B cell (primary cell): ENCODE measurements around the gene BBOX1. TPM values are rescaled to one million over a fixed set of nuclear protein-coding genes. Genes with fewer than 3 reads are reported as not detected.

Source experiments
- ATAC-seq: fragments of 200-7000 bp; cut with Tn5 transposase; one replicate; pipeline ENCODE4 v1.10.0; 2021; ENCODE audit warnings: low read depth, mild to moderate bottlenecking, moderate number of reproducible peaks, moderate library complexity
- CTCF ChIA-PET: fragments of 350-600 bp; sonication (Branson Sonifier 250); formaldehyde crosslinking; loops from one replicate; lab custom pipeline; 2021; ENCODE audit warnings: antibody characterized with exemption, inconsistent platforms; lab: Charles Lee
- POLR2A ChIA-PET: fragments of 350-600 bp; sonication (Branson Sonifier 250); formaldehyde crosslinking; loops from one replicate; lab custom pipeline; 2021; ENCODE audit warnings: antibody characterized with exemption; lab: Charles Lee
- DNase-seq: peaks from one replicate; pipeline ENCODE4 v3.0.0; 2013
- H2AFZ ChIP-seq: 2 replicates; pipeline ENCODE4 v1.6.1; 2012; ENCODE audit warnings: mild to moderate bottlenecking, low read depth, low read length; ENCODE audit not compliant: insufficient read depth, poor library complexity, severe bottlenecking
- H3K27ac ChIP-seq, 2 donors: 1 replicate in 1 of 2; 2 replicates in 1 of 2; pipeline ENCODE4 v1.5.1; 2012 to 2013; ENCODE audit warnings: low read length in 2 of 2, mild to moderate bottlenecking in 2 of 2, moderate library complexity in 1 of 2
- H3K27me3 ChIP-seq, 4 experiments: fragments of 200-600 bp in 1 of 4; sonication (generic) in 1 of 4; replicated peaks in 1 of 4; 1 replicate in 2 of 4; 2 replicates in 2 of 4; pipeline versions ENCODE4 v1.6.1 to v1.7.0; 2013 to 2016; ENCODE audit warnings: low read length in 3 of 4, mild to moderate bottlenecking in 2 of 4, mixed read lengths in 1 of 4, moderate library complexity in 1 of 4; ENCODE audit not compliant: insufficient read depth in 4 of 4, control insufficient read depth in 3 of 4; ENCODE audit errors: control extremely low read depth in 1 of 4
- H3K36me3 ChIP-seq, 2 experiments: replicated peaks in 1 of 2; 1 replicate in 1 of 2; 2 replicates in 1 of 2; pipeline versions ENCODE4 v1.6.1 to v1.7.1; 2013; ENCODE audit warnings: low read length in 1 of 2; ENCODE audit not compliant: insufficient read depth in 2 of 2, control insufficient read depth in 1 of 2; ENCODE audit errors: control extremely low read depth in 1 of 2, extremely low read depth in 1 of 2
- H3K4me1 ChIP-seq, 2 donors: fragments of 200-600 bp in 1 of 2; sonication (generic) in 1 of 2; 1 replicate in 1 of 2; 2 replicates in 1 of 2; pipeline versions ENCODE4 v1.5.1 to v1.6.1; 2013 to 2017; ENCODE audit warnings: low read length in 2 of 2; ENCODE audit not compliant: control insufficient read depth in 2 of 2, insufficient read depth in 2 of 2
- H3K4me2 ChIP-seq: replicated peaks from 2 replicates; pipeline ENCODE3; 2012; ENCODE audit warnings: mild to moderate bottlenecking, low read depth, low read length; ENCODE audit not compliant: poor library complexity, severe bottlenecking
- H3K4me3 ChIP-seq, 5 experiments: fragments of 200-600 bp in 1 of 5; sonication (generic) in 1 of 5; 1 replicate in 3 of 5; 2 replicates in 2 of 5; pipeline versions ENCODE4 v1.5.1 to v1.7.0; 2011 to 2016; ENCODE audit warnings: low read length in 4 of 5, mild to moderate bottlenecking in 4 of 5, low read depth in 2 of 5, control low read depth in 1 of 5, moderate library complexity in 1 of 5; ENCODE audit not compliant: insufficient read depth in 1 of 5; ENCODE audit errors: control extremely low read depth in 1 of 5, extremely low read depth in 1 of 5
- H3K79me2 ChIP-seq: fragments of 200-600 bp; sonication (generic); one replicate; pipeline ENCODE4 v1.6.0; 2016; ENCODE audit warnings: low read length; ENCODE audit not compliant: control insufficient read depth, insufficient read depth
- H3K9ac ChIP-seq: fragments of 200-600 bp; sonication (generic); 2 replicates; pipeline ENCODE4 v1.6.1; 2017; ENCODE audit warnings: mild to moderate bottlenecking, low read length, moderate library complexity
- H3K9me3 ChIP-seq, 3 donors: one replicate each; pipeline versions ENCODE4 v1.6.1 to v1.7.1; 2013; ENCODE audit warnings: low read length in 2 of 3; ENCODE audit not compliant: control insufficient read depth in 2 of 3, insufficient read depth in 1 of 3; ENCODE audit errors: control extremely low read depth in 1 of 3
- H4K20me1 ChIP-seq: 2 replicates; pipeline ENCODE4 v1.6.0; 2012; ENCODE audit warnings: mild to moderate bottlenecking, low read length; ENCODE audit not compliant: insufficient read depth, control insufficient read depth, poor library complexity, severe bottlenecking
- H3K27ac Mint-ChIP-seq: one replicate; pipeline ENCODE4 v1.8.0; 2021; ENCODE audit warnings: mixed read lengths
- H3K27me3 Mint-ChIP-seq: one replicate; pipeline ENCODE4 v1.8.0; 2021; ENCODE audit warnings: mixed read lengths
- H3K4me1 Mint-ChIP-seq: one replicate; pipeline ENCODE4 v1.8.0; 2021; ENCODE audit warnings: mixed read lengths
- H3K4me3 Mint-ChIP-seq: one replicate; pipeline ENCODE4 v1.8.0; 2021; ENCODE audit warnings: mixed read lengths
- H3K9me3 Mint-ChIP-seq: one replicate; pipeline ENCODE4 v1.8.0; 2022; ENCODE audit warnings: mixed read lengths; ENCODE audit not compliant: insufficient read depth
- EZH2 ChIP-seq: IDR thresholded peaks from 2 replicates; pipeline ENCODE4 v1.6.1; 2012; ENCODE audit warnings: borderline replicate concordance, low read depth, mild to moderate bottlenecking, moderate library complexity, low read length; ENCODE audit not compliant: insufficient read depth, poor library complexity, severe bottlenecking
- WGBS: methylation state at CpG from one replicate; pipeline ENCODE4 v1.1.5; 2013; ENCODE audit warnings: missing lambda C conversion rate; ENCODE audit not compliant: insufficient coverage; 5-methylcytosine and 5-hydroxymethylcytosine counted together
- intact Hi-C: fragments of 100-400 bp; cut with micrococcal nuclease; formaldehyde crosslinking; loops from one replicate; pipeline ENCODE4 v1.10.0; 2022
- polyA plus RNA-seq: library from polyadenylated mRNA; depleted of rRNA; stranded (reverse); fragments of >200 nt; gene quantifications from 2 replicates; pipeline ENCODE4 v1.2.3, GENCODE V29; 2012
- total RNA-seq, 2 donors: library from RNA; stranded (reverse); fragments of 120-200 nt in 1 of 2; gene quantifications; 1 replicate in 1 of 2; 2 replicates in 1 of 2; pipeline versions ENCODE4 v1.2.3 to v1.2.4, GENCODE V29; 2013 to 2022
- TF ChIP-seq, protein P1 (sequence below): fragments of 200-600 bp; IDR thresholded peaks from one replicate; pipeline ENCODE4 v1.8.0; 2022; ENCODE audit warnings: antibody characterized with exemption, mild to moderate bottlenecking

The BBOX1 gene
- total and polyA plus RNA-seq, 2 donors (not counting 1 experiment from before 2014, with no cell fraction given) = not detected

- Histone ChIP-seq H2AFZ (no peak overlapping the region), H3K27ac (no peak overlapping the region), H3K36me3 (no peaks in the 10 kb centered on the region), H3K4me3 (no peak overlapping the region), H3K9me3 (peaks cover 0 to 4% (median 0%) of the 10 kb centered on the region in 3 donors), H3K4me1 (no peaks in the 10 kb centered on the region), H4K20me1 (no peaks in the 10 kb centered on the region), H3K9ac (no peak overlapping the region), H3K27me3 (no peaks in the 10 kb centered on the region), H3K4me2 (no peak overlapping the region), H3K79me2 (no peaks in the 10 kb centered on the region)
- TF ChIP-seq, protein P1, sequence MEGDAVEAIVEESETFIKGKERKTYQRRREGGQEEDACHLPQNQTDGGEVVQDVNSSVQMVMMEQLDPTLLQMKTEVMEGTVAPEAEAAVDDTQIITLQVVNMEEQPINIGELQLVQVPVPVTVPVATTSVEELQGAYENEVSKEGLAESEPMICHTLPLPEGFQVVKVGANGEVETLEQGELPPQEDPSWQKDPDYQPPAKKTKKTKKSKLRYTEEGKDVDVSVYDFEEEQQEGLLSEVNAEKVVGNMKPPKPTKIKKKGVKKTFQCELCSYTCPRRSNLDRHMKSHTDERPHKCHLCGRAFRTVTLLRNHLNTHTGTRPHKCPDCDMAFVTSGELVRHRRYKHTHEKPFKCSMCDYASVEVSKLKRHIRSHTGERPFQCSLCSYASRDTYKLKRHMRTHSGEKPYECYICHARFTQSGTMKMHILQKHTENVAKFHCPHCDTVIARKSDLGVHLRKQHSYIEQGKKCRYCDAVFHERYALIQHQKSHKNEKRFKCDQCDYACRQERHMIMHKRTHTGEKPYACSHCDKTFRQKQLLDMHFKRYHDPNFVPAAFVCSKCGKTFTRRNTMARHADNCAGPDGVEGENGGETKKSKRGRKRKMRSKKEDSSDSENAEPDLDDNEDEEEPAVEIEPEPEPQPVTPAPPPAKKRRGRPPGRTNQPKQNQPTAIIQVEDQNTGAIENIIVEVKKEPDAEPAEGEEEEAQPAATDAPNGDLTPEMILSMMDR = no peak
- TF ChIP-seq EZH2 = no peak
- no peaks in the 10 kb centered on the region for H3K4me1 Mint-ChIP-seq
- DNase-seq (no peak), ATAC-seq (no peak)
- no CpG with 5 or more reads among the region's 2 CpGs for WGBS
- H3K9me3 Mint-ChIP-seq = peaks cover 7% of the 10 kb centered on the region
- no peak overlapping the region for H3K27ac Mint-ChIP-seq
- intact Hi-C loops = no loop called here
- POLR2A ChIA-PET = no interaction called here
- no peak overlapping the region for H3K4me3 Mint-ChIP-seq
- no peaks in the 10 kb centered on the region for H3K27me3 Mint-ChIP-seq
- CTCF ChIA-PET = no interaction called here
These were observed 46.8 kb downstream of the BBOX1 start for GRCh38 chr11:27087432-27087831.

- Mint-ChIP-seq H3K4me1 (no peaks in the 10 kb centered on the region), H3K27ac (no peak overlapping the region), H3K9me3 (peaks cover 7% of the 10 kb centered on the region), H3K4me3 (no peak overlapping the region), H3K27me3 (no peaks in the 10 kb centered on the region)
- Histone ChIP-seq H2AFZ (no peak overlapping the region), H3K36me3 (no peaks in the 10 kb centered on the region), H3K9me3 (peaks cover 0 to 4% (median 0%) of the 10 kb centered on the region in 3 donors), H3K4me3 (no peak overlapping the region), H4K20me1 (no peaks in the 10 kb centered on the region), H3K4me1 (no peaks in the 10 kb centered on the region), H3K4me2 (no peak overlapping the region), H3K27ac (no peak overlapping the region), H3K79me2 (no peaks in the 10 kb centered on the region), H3K9ac (no peak overlapping the region), H3K27me3 (no peaks in the 10 kb centered on the region)
- intact Hi-C loops = no loop called here
- ChIA-PET CTCF (no interaction called here), POLR2A (no interaction called here)
- ATAC-seq (no peak), DNase-seq (no peak)
- TF ChIP-seq, protein P1 = no peak
These were observed 47.7 kb downstream of the BBOX1 start for GRCh38 chr11:27088353-27088752.
